GM23338 (cell line): ENCODE measurements around the gene ADCYAP1R1. TPM values are rescaled to one million over a fixed set of nuclear protein-coding genes. Genes with fewer than 3 reads are reported as not detected.
A peak's percentile ranks its signal among the peaks of the same experiment; 100 is the strongest.

Experiments used
- ATAC-seq: fragments of 200-7000 bp; cut with Tn5 transposase; 3 replicates; pipeline ENCODE4 v1.9.1; 2020
- DNase-seq: peaks from one replicate; pipeline ENCODE4 v3.0.0-alpha.2; 2015; ENCODE audit warnings: low spot score
- H2AFZ ChIP-seq: fragments of 200-600 bp; sonication (generic); 2 replicates; pipeline ENCODE4 v1.8.0; 2016; ENCODE audit warnings: antibody characterized with exemption, mild to moderate bottlenecking, moderate library complexity
- H3F3A ChIP-seq: fragments of 200-600 bp; sonication (generic); replicated peaks from 2 replicates; pipeline ENCODE4 v1.8.0; 2017; ENCODE audit warnings: antibody characterized with exemption, mixed run types, low read depth
- H3K27ac ChIP-seq: fragments of 200-600 bp; sonication (generic); 2 replicates; pipeline ENCODE4 v1.6.1; 2016; ENCODE audit warnings: low read depth
- H3K27me3 ChIP-seq: fragments of 200-600 bp; sonication (generic); 2 replicates; pipeline ENCODE4 v1.8.0; 2016; ENCODE audit warnings: mild to moderate bottlenecking, mixed run types, moderate library complexity; ENCODE audit not compliant: insufficient read depth
- H3K36me3 ChIP-seq: fragments of 200-600 bp; sonication (generic); 2 replicates; pipeline ENCODE4 v1.8.0; 2016; ENCODE audit warnings: mild to moderate bottlenecking; ENCODE audit not compliant: insufficient read depth
- H3K4me1 ChIP-seq: fragments of 200-600 bp; sonication (generic); 2 replicates; pipeline ENCODE4 v1.8.0; 2016; ENCODE audit warnings: mild to moderate bottlenecking, moderate library complexity; ENCODE audit not compliant: insufficient read depth
- H3K4me2 ChIP-seq: fragments of 200-600 bp; sonication (generic); 2 replicates; pipeline ENCODE4 v1.7.1; 2017; ENCODE audit warnings: mixed run types
- H3K4me3 ChIP-seq: fragments of 200-600 bp; sonication (generic); 2 replicates; pipeline ENCODE4 v1.6.1; 2016; ENCODE audit warnings: mixed run types
- H3K79me2 ChIP-seq: fragments of 200-600 bp; sonication (generic); replicated peaks from 2 replicates; pipeline ENCODE4 v1.8.0; 2017; ENCODE audit warnings: mild to moderate bottlenecking; ENCODE audit not compliant: insufficient read depth
- H3K9me2 ChIP-seq: fragments of 200-600 bp; sonication (generic); 2 replicates; pipeline ENCODE4 v1.8.0; 2017; ENCODE audit not compliant: insufficient read depth
- H4K20me1 ChIP-seq: fragments of 200-600 bp; sonication (generic); replicated peaks from 2 replicates; pipeline ENCODE4 v1.8.0; 2017; ENCODE audit warnings: mild to moderate bottlenecking; ENCODE audit not compliant: insufficient read depth
- H3K27ac Mint-ChIP-seq: 2 replicates; pipeline ENCODE4 v1.8.0; 2020; ENCODE audit warnings: inconsistent platforms, mild to moderate bottlenecking, moderate library complexity, mixed read lengths
- H3K27me3 Mint-ChIP-seq: 3 replicates; pipeline ENCODE4 v1.8.0; 2022; ENCODE audit warnings: low read depth, mild to moderate bottlenecking, moderate library complexity, mixed read lengths, inconsistent platforms; ENCODE audit not compliant: insufficient read depth, poor library complexity
- H3K36me3 Mint-ChIP-seq: 3 replicates; pipeline ENCODE4 v1.8.0; 2021; ENCODE audit warnings: low read depth, mild to moderate bottlenecking, inconsistent platforms, moderate library complexity, mixed read lengths
- H3K4me1 Mint-ChIP-seq: 3 replicates; pipeline ENCODE4 v1.8.0; 2020; ENCODE audit warnings: mild to moderate bottlenecking, inconsistent platforms, mixed read lengths
- H3K4me3 Mint-ChIP-seq: 3 replicates; pipeline ENCODE4 v1.8.0; 2021; ENCODE audit warnings: moderate library complexity, mild to moderate bottlenecking, inconsistent platforms, mixed read lengths
- H3K9me3 Mint-ChIP-seq: 3 replicates; pipeline ENCODE4 v1.8.0; 2020; ENCODE audit warnings: moderate library complexity, mild to moderate bottlenecking, inconsistent platforms, mixed read lengths
- CREB1 ChIP-seq: fragments of 250-450 bp; sonication (Bioruptor Pico); IDR thresholded peaks from 2 replicates; pipeline ENCODE4 v1.5.0; 2020; ENCODE audit warnings: low read depth, mild to moderate bottlenecking, moderate library complexity
- JUNB ChIP-seq: IDR thresholded peaks from one replicate; pipeline ENCODE4 v1.6.1; 2016; ENCODE audit warnings: antibody characterized with exemption; ENCODE audit not compliant: unreplicated experiment
- polyA plus RNA-seq: library from polyadenylated mRNA; unstranded; fragments of >200 nt; fragmentation: Nextera tagmentation; extraction: Ambion mirVana; gene quantifications from 2 replicates; pipeline ENCODE4 v1.2.1, GENCODE V29; 2016
- total RNA-seq: library from RNA; depleted of rRNA; stranded (reverse); fragments of >200 nt; shearing (Covaris generic); gene quantifications from 2 replicates; pipeline ENCODE4 v1.2.3, GENCODE V29; 2014
- TF ChIP-seq, protein P1 (sequence below), 2 experiments: fragments of 200-600 bp in 1 of 2; sonication (generic) in 1 of 2; conservative IDR thresholded peaks; 2 replicates each; pipeline versions ENCODE4 v1.5.1 to v1.6.1; 2016 to 2017; ENCODE audit warnings: antibody characterized with exemption in 2 of 2, low read depth in 2 of 2, mild to moderate bottlenecking in 2 of 2, moderate library complexity in 1 of 2
- TF ChIP-seq, protein P2 (sequence below): fragments of 250-450 bp; sonication (Bioruptor Pico); IDR thresholded peaks from 2 replicates; pipeline ENCODE4 v1.5.0; 2020; ENCODE audit warnings: mild to moderate bottlenecking, moderate library complexity

The ADCYAP1R1 gene
- total and polyA plus RNA-seq, 2 experiments from 2014 or later = 1.8 to 10.6 TPM

DNA sequence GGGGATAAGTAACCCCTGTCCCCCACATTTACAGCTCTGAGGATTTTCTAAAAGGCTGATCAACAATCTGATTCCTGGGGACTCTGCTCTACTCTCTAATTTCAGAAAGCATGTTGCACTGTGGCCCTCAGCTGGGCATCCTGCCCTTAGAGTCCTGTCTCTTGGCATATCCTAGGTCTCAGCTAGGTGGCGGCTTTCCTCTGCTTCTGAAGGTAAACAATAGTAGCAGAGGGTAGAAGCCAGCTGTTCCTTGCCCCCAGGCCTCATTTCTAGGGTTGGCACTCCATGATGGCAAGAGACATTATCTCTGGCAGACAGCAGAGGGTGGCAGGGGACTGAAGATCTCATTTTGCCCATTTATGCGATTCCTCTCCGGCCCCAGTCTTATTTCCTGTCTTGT lies 77.0 kb downstream of the ADCYAP1R1 start:
- Histone ChIP-seq H3K27ac (no peak overlapping the region), H3K9me2 (no peaks in the 10 kb centered on the region), H3K79me2 (no peaks in the 10 kb centered on the region), H3K4me3 (no peak overlapping the region), H3K4me1 (no peaks in the 10 kb centered on the region), H4K20me1 (no peaks in the 10 kb centered on the region), H3K4me2 (no peak overlapping the region), H3K36me3 (no peaks in the 10 kb centered on the region), H3F3A (no peaks in the 10 kb centered on the region), H3K27me3 (no peaks in the 10 kb centered on the region), H2AFZ (no peak overlapping the region)
- no peaks in the 10 kb centered on the region for H3K4me1 Mint-ChIP-seq
- H3K27me3 Mint-ChIP-seq = no peaks in the 10 kb centered on the region
- H3K9me3 Mint-ChIP-seq = no peaks in the 10 kb centered on the region
- H3K4me3 Mint-ChIP-seq = no peak overlapping the region
- no peak overlapping the region for H3K27ac Mint-ChIP-seq
- TF ChIP-seq CREB1 (CRISPR knock-in tag) = no peak
- TF ChIP-seq, protein P1, sequence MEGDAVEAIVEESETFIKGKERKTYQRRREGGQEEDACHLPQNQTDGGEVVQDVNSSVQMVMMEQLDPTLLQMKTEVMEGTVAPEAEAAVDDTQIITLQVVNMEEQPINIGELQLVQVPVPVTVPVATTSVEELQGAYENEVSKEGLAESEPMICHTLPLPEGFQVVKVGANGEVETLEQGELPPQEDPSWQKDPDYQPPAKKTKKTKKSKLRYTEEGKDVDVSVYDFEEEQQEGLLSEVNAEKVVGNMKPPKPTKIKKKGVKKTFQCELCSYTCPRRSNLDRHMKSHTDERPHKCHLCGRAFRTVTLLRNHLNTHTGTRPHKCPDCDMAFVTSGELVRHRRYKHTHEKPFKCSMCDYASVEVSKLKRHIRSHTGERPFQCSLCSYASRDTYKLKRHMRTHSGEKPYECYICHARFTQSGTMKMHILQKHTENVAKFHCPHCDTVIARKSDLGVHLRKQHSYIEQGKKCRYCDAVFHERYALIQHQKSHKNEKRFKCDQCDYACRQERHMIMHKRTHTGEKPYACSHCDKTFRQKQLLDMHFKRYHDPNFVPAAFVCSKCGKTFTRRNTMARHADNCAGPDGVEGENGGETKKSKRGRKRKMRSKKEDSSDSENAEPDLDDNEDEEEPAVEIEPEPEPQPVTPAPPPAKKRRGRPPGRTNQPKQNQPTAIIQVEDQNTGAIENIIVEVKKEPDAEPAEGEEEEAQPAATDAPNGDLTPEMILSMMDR (conservative IDR thresholded peaks at IDR 0.05; ENCODE audit: low read depth in 2 of 2) = peak; percentile 40 to 55
- H3K36me3 Mint-ChIP-seq = no peaks in the 10 kb centered on the region
- DNase-seq = peak; percentile 39
- ATAC-seq = peak; percentile 71

DNA sequence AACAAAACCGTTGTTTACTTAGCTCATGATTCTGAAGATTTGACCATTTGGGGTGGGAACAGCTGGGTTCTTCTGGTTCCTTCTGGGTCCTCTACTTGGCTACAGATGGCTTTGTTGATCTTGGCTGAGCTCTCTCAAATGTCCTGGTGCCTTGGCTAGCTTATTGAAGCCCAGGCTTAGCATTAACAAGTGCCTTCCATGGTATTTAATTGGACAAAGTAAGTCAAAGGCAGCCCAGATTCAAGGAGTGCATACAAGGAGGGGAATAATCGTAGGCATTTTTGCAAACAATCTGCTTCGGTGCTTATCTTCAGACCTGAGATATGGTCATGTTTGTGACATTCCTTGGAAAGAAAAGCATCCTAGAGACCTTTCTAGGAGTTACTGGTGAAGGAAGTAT lies 81.4 kb downstream of the ADCYAP1R1 start:
- Histone ChIP-seq H3F3A (no peaks in the 10 kb centered on the region), H3K4me3 (no peak overlapping the region), H2AFZ (no peak overlapping the region), H3K27ac (no peak overlapping the region), H4K20me1 (no peaks in the 10 kb centered on the region), H3K4me1 (no peaks in the 10 kb centered on the region), H3K79me2 (no peaks in the 10 kb centered on the region), H3K4me2 (no peak overlapping the region), H3K27me3 (no peaks in the 10 kb centered on the region), H3K9me2 (no peaks in the 10 kb centered on the region), H3K36me3 (no peaks in the 10 kb centered on the region)
- TF ChIP-seq JUNB = no peak
- TF ChIP-seq, protein P2, sequence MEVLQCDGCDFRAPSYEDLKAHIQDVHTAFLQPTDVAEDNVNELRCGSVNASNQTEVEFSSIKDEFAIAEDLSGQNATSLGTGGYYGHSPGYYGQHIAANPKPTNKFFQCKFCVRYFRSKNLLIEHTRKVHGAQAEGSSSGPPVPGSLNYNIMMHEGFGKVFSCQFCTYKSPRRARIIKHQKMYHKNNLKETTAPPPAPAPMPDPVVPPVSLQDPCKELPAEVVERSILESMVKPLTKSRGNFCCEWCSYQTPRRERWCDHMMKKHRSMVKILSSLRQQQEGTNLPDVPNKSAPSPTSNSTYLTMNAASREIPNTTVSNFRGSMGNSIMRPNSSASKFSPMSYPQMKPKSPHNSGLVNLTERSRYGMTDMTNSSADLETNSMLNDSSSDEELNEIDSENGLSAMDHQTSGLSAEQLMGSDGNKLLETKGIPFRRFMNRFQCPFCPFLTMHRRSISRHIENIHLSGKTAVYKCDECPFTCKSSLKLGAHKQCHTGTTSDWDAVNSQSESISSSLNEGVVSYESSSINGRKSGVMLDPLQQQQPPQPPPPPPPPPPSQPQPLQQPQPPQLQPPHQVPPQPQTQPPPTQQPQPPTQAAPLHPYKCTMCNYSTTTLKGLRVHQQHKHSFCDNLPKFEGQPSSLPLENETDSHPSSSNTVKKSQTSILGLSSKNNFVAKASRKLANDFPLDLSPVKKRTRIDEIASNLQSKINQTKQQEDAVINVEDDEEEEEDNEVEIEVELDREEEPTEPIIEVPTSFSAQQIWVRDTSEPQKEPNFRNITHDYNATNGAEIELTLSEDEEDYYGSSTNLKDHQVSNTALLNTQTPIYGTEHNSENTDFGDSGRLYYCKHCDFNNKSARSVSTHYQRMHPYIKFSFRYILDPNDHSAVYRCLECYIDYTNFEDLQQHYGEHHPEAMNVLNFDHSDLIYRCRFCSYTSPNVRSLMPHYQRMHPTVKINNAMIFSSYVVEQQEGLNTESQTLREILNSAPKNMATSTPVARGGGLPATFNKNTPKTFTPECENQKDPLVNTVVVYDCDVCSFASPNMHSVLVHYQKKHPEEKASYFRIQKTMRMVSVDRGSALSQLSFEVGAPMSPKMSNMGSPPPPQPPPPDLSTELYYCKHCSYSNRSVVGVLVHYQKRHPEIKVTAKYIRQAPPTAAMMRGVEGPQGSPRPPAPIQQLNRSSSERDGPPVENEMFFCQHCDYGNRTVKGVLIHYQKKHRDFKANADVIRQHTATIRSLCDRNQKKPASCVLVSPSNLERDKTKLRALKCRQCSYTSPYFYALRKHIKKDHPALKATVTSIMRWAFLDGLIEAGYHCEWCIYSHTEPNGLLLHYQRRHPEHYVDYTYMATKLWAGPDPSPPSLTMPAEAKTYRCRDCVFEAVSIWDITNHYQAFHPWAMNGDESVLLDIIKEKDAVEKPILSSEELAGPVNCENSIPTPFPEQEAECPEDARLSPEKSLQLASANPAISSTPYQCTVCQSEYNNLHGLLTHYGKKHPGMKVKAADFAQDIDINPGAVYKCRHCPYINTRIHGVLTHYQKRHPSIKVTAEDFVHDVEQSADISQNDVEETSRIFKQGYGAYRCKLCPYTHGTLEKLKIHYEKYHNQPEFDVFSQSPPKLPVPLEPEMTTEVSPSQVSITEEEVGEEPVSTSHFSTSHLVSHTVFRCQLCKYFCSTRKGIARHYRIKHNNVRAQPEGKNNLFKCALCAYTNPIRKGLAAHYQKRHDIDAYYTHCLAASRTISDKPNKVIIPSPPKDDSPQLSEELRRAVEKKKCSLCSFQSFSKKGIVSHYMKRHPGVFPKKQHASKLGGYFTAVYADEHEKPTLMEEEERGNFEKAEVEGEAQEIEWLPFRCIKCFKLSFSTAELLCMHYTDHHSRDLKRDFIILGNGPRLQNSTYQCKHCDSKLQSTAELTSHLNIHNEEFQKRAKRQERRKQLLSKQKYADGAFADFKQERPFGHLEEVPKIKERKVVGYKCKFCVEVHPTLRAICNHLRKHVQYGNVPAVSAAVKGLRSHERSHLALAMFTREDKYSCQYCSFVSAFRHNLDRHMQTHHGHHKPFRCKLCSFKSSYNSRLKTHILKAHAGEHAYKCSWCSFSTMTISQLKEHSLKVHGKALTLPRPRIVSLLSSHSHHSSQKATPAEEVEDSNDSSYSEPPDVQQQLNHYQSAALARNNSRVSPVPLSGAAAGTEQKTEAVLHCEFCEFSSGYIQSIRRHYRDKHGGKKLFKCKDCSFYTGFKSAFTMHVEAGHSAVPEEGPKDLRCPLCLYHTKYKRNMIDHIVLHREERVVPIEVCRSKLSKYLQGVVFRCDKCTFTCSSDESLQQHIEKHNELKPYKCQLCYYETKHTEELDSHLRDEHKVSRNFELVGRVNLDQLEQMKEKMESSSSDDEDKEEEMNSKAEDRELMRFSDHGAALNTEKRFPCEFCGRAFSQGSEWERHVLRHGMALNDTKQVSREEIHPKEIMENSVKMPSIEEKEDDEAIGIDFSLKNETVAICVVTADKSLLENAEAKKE (CRISPR knock-in tag) = no peak
- DNase-seq (no peak), ATAC-seq (no peak)
- peaks cover 7% of the 10 kb centered on the region for H3K27me3 Mint-ChIP-seq
- no peak overlapping the region for H3K27ac Mint-ChIP-seq
- H3K4me3 Mint-ChIP-seq = no peak overlapping the region
- H3K36me3 Mint-ChIP-seq = no peaks in the 10 kb centered on the region
- no peaks in the 10 kb centered on the region for H3K9me3 Mint-ChIP-seq
- H3K4me1 Mint-ChIP-seq = no peaks in the 10 kb centered on the region; the same call in 2 of the 3 replicates
